ENCODE data around the gene PRKN.

DNA sequence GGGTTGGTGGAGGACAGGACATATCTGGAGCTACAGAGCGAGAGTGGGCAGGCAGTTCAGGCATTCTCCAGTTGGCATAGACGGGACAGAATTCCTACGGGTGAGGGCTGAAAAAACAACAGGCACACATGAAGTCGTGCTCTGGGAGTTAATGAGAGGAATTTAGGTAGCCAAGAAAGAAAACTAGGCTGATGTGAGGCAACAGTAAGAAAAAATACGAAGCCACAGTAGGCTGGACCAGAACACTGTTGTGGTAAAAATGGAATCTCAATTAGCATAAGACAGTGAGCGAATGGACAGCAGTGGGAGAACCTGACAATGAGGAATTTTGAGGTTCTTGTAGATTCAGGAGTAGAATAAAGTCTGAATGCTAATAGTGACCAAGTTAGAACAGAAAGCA lies 965.6 kb downstream of the PRKN start:
- TF ChIP-seq, protein P1, sequence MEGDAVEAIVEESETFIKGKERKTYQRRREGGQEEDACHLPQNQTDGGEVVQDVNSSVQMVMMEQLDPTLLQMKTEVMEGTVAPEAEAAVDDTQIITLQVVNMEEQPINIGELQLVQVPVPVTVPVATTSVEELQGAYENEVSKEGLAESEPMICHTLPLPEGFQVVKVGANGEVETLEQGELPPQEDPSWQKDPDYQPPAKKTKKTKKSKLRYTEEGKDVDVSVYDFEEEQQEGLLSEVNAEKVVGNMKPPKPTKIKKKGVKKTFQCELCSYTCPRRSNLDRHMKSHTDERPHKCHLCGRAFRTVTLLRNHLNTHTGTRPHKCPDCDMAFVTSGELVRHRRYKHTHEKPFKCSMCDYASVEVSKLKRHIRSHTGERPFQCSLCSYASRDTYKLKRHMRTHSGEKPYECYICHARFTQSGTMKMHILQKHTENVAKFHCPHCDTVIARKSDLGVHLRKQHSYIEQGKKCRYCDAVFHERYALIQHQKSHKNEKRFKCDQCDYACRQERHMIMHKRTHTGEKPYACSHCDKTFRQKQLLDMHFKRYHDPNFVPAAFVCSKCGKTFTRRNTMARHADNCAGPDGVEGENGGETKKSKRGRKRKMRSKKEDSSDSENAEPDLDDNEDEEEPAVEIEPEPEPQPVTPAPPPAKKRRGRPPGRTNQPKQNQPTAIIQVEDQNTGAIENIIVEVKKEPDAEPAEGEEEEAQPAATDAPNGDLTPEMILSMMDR (IDR thresholded peaks at IDR 0.05): no peak
- no peak for TF ChIP-seq POLR2A (IDR thresholded peaks at IDR 0.05)
